SHP77 (cell line): Measurements from ENCODE around the gene ADIPOQ.
"Not testable (repeated sequence)": the region's sequence is repeated elsewhere in the genome, so short reads cannot be mapped to it uniquely, and the experiment has no call there.

Experiments used
- DNase-seq, 2 experiments: peaks; one replicate each; lab custom pipeline; 2025; lab: John Stamatoyannopoulos, UW

ADIPOQ gene

DNA sequence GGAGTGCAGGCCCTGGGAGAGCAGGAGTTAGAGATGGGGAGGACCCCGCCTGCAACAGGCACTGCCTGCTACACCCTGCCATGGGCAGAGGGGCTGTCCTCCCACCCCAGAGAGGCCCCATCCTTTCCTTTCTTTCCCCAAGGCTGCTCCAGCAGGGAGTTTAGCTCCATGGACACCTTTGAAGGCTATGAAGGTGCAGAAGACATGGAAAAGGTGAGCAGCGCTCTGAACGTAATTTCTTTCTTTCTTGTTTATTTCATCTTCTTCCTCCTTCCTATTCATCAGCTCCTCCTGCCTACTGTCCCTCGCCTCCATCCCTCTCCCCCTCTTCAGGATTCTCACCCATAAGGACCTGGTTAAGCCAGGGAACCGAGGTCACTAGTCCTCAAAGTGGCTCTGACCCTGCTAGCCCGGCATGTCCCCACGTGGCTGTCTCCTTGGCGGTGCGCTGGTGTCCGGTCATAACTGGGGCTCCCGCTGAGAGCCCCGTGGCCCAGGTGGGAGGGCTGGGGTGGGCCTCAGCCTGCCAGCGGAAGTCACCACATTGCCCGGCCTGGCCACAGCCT, 16.0 kb upstream of the ADIPOQ start:
- DNase-seq = no peak

DNA sequence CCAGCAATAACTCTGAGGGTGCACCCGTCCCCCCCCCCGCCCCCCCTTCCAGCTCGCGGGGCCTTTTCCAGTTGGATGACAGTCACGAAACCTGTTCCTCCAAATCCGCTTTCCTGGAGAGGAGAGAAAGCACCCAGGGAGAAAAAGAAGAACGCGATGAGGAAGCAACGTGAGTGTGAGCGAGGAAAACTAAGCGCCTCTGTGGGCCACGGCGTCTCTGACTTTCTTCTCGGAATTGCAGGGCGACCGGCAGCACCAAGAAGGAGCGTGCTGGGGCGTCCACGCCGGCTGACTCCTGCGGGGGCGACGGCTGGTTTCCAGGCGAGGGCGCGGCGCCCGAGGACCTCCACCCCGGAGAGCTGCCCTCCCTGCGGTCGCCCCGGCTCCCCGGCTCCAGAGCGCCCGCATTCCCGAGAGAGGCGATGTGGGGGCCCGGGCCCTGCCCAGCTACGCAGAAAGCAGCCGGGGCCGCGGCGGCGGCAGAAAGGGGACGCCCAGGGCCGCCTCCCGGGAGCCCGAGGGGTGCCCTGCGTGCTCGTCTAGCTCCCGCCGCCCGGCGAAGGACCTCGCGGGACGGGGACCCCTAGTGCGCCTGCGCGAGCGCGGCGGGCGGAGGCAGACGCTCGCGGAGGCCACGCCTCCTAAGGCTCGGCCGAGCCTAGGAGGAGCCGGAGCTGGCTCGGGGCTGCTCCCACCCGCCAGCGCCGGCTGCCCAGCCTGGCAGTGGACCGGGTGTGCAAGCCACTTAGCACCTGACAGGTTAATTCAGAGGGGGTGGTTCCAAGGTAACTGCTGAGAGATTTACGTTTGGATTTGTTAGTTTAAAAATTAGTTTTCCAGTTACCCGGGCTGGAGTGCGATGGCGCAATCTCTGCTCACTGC, 15.3 kb upstream of the ADIPOQ start:
- DNase-seq = peak; percentile 41 to 79

DNA sequence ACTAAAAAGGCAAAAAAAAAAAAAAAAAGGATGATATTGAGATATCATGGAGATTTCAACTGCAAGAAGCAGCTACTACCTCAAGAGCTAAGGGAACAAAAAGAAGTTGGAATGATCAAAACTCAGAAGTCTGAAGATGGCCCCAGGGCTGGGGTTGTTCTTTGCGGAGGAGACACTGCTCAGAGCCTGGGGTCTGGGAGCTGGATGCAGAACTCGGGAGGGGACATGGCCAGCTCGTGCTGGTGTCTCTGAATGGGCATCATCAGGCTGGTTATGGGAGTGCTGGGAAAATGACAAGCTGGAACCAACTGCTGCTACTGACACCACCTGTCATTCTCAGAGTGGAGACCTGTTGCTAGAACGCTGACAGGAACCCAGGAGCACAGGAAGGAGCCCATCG, 14.2 kb upstream of the ADIPOQ start:
- DNase-seq = no peak

DNA sequence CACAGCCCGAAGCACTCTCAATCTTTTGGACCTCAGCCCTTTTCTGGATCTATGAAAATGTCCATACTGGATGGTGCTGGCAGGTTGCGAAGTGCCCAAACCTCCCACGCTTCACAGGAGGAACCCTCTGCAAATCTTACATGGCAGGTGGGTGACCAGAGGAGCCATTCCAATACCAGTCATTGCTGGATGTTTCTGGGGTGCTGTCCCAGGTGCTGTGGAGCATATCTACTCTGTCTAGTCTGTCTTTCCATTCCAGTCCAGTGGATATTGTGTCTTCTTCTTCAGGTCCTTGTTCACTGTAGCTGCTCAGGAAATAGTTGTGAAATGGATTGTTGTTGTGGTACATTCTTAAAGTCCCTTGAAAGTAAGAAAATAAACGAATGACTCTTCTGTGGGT, 10.7 kb upstream of the ADIPOQ start:
- DNase-seq = no peak

DNA sequence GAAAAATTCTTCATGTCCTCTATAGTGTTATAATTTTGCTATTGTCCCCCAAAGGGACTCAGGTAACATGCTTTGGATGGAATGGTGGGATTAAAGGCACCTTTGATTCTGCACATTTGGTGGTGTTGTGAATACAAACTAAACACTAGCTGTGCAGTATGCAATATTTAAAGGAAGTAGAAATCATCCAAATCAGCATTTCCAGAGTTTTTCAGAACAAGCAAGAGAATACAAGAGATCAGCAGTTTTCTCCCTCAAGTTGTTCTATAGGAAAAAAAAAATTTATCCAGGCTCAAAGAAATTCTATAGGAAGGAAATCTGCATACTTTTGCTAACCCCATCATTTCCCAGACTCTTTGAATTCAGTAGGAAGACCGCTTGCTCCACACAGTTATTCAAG, 10.2 kb upstream of the ADIPOQ start:
- no peak for DNase-seq

DNA sequence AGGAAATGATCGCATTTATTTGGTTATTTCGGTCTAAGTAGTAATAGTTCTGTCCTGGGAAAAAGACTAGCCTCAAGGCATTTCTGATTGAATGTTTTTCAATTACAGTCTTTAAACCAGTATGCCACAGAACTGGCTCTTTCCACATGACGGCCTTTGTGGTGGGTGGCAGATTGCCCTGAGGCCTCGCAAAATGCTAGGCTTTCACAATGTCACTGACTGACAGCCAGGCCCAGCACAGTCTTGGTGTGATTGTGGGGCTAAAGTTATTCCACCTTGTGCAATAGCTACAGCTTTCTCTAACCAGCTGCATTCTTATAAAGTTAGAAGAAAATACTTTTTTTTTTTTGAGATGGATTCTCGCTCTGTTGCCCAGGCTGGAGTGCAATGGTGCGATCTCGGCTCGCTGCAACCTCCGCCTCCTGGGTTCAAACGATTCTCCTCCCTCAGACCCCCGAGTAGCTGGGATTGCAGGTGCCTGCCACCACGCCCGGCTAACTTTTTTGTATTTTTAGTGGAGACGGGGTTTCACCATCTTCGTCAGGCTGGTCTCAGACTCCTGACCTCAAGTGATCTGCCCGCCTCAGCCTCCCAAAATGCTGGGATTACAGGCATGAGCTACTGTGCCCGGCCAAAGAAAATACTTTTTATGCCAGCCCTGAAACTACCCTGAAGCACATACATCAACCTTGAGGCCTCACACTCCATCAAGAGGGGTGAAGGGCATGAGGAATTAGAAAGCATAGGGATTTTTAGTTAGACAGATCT, 2.5 kb upstream of the ADIPOQ start:
- DNase-seq = no peak

DNA sequence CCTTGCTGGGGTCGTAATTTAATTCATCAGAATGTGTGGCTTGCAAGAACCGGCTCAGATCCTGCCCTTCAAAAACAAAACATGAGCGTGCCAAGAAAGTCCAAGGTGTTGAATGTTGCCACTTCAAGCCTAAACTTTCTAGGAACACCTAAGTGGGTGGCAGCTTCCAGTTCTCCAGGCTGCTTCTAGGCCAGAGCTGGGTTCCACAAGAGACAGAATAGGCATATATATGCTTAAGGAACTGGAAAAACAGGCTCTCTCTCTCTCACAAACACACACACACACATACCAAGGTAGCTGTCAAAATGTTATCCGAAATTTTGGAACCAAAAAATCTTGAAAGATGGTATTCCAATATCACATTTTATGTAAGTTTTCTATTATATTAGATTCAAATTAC, 890 bp upstream of the ADIPOQ start:
- no peak for DNase-seq

DNA sequence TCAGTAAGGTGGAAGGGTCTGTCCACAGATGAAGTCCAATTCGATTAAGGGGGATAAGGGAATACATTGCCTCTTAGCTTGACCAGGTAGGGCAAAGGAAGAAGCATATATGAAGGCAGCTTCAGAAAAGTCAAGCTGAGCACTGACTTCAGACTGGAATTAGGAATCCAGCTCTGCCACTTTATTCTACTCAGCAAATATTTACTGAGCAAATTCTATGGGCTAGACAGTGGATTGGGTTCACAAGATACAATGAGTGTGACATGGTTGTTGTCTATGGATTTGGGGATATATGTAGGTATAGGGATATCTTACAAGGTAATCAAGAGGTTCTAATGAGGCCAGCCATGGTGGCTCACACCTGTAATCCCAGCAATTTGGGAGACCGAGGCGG, 526 bp downstream of the ADIPOQ start:
- DNase-seq = no peak

DNA sequence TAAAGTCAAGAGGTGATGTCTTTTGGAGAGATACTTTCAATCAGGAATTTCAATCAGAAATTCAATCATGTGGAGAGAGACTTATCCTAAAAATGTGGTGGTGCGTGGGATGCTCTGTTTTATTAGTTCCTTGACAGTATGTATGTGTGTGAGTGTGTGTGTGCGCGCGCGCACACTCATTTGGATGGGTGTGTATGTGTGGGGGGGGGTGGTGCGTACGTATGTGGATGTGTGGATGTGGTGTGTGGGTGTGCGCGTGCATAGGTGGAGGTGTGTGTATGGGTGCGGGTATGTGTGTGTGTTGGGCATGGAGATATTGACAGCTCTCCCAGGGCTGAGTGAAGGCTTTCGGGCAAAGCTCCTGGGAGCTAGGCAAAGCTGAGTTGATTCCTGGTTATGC, 2.4 kb downstream of the ADIPOQ start:
- DNase-seq = no peak

DNA sequence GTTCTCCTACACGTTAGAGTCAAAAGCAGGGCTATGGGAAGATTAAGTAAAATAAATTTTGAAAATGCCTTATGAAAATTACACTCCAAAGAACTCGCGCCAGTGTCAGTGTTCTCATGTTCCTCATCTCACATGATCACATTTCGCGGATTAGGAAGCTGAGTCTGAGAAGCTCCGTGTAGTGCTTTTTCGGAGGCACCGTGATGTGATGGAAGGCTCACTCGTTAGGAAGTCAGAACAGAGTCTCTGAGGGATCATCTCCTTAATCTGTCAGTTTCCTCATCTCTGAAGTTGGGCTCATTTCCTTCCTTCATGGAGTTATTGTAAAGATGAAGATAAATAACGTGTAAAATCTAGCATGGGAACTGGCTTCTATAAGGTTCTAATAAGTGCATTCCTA, 3.2 kb downstream of the ADIPOQ start:
- no peak for DNase-seq

DNA sequence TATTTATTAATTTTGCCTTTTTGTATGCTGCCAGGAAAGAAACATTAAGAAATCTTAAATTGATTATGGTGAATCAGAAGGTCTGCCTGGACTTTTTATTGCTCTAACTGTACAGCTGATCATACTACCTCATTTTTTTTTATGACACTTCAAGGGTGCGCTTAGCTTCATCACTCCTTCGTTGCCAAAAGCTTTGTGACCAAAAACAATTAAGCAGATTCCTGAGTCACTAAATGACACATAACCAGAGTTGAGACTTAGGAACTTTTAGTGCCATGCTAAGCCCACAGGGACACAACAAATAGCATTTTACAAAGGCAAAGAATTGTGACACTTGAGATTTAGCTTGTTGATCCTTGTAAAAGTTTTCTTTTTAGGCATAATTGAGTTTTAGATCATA, 4.9 kb downstream of the ADIPOQ start:
- no peak for DNase-seq

DNA sequence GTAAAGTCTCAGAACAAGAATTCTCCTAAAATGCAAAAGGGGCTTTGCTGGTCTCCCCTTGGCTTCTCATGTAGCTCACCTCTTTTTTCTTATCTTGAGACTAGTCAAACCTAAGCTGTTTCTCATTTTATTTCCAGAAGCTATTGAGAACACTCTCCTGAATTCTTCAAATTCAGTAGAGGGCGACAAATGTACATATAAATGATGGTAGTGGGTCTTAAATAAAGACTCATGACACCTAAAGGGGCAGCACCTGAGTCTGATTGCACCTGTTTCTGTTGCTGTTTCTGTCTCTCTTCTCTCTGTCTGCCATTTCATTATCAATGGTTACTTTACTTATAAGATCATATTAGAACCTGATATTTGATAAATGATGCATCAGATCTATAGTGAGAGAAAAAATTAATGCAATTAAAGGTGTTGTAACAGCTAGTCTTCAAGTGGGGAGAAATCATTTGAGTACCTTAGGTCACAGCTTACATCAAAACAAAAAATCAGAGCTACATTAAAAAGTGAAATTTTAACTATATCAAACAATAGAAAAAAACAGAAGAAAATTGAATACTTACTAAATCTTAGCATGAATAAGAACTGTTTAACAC, 7.0 kb downstream of the ADIPOQ start:
- peak in 1 of 2 experiments; percentile 27 for DNase-seq

DNA sequence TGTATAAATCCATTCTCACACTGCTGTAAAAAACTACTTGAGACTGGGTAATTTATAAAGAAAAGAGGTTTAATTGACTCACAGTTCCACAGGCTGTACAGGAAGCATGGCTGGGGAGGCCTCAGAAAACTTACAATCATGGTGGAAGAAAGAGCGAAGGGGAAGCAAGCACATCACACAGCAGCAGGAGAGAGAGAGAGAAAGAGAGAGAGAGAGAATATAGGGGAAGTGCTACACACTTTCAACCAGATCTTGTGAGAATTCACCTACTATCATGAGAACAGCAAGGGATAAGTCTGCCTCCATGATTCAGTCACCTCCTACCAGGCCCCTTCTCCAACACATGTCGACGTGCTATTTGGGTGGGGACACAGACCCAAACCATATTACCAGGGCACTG, 9.3 kb downstream of the ADIPOQ start:
- DNase-seq = not testable (repeated sequence)

DNA sequence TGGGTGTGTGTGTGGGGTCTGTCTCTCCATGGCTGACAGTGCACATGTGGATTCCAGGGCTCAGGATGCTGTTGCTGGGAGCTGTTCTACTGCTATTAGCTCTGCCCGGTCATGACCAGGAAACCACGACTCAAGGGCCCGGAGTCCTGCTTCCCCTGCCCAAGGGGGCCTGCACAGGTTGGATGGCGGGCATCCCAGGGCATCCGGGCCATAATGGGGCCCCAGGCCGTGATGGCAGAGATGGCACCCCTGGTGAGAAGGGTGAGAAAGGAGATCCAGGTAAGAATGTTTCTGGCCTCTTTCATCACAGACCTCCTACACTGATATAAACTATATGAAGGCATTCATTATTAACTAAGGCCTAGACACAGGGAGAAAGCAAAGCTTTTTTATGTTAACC, 10.5 kb downstream of the ADIPOQ start:
- no peak for DNase-seq

DNA sequence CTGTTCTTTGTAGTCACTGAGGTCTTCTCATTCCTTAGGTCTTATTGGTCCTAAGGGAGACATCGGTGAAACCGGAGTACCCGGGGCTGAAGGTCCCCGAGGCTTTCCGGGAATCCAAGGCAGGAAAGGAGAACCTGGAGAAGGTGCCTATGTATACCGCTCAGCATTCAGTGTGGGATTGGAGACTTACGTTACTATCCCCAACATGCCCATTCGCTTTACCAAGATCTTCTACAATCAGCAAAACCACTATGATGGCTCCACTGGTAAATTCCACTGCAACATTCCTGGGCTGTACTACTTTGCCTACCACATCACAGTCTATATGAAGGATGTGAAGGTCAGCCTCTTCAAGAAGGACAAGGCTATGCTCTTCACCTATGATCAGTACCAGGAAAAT, 11.6 kb downstream of the ADIPOQ start:
- DNase-seq = no peak

DNA sequence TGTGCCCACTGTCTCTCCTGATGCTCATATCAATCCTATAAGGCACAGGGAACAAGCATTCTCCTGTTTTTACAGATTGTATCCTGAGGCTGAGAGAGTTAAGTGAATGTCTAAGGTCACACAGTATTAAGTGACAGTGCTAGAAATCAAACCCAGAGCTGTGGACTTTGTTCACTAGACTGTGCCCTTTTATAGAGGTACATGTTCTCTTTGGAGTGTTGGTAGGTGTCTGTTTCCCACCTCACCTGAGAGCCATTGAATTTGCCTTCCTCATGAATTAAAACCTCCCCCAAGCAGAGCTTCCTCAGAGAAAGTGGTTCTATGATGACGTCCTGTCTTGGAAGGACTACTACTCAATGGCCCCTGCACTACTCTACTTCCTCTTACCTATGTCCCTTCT, 12.4 kb downstream of the ADIPOQ start:
- no peak for DNase-seq

DNA sequence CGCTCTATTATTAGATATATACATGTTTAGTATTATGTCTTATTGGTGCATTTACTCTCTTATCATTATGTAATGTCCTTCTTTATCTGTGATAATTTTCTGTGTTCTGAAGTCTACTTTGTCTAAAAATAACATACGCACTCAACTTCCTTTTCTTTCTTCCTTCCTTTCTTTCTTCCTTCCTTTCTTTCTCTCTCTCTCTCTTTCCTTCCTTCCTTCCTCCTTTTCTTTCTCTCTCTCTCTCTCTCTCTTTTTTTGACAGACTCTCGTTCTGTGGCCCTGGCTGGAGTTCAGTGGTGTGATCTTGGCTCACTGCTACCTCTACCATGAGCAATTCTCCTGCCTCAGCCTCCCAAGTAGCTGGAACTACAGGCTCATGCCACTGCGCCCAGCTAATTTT, 15.2 kb downstream of the ADIPOQ start:
- DNase-seq = no peak

DNA sequence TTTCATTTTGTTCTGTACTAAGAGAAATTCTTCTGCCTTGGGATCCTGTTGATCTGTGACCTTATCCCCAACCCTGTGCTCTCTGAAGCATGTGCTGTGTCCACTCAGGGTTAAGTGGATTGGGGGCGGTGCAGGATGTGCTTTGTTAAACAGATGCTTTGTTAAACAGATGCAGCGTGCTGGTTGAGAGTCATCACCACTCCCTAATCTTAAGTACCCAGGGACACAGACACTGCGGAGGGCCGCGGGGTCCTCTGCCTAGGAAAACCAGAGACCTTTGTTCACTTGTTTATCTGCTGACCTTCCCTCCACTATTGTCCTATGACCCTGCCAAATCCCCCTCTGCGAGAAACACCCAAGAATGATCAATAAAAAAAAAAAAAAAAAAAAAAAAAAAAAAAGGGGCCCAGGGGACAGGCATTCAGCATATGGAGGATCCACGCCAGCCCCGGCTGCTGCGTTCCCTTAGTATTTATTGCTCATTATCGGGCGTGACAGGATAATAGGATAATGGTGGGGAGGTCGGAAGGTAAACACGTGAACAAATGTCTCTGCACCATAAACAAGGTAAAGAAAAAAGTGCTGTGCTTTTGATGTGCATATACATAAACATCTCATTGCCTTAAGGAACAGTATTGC, 22.8 kb downstream of the ADIPOQ start:
- DNase-seq = not testable (repeated sequence)

DNA sequence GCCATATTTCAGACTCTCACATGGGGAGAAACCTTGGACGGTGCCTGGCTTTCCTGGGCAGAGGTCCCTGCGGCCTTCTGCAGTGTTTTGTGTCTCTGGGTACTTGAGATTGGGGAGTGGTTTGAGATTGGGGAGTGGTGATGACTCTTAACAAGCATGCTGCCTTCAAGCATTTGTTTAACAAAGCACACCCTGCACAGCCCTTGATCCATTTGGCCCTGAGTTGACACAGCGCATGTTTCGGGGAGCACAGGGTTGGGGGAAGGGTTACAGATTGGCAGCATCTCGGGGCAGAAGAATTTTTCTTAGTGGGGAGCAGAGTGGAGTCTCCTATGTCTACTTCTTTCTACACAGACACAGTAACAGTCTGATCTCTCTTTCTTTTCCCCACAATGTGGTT, 23.6 kb downstream of the ADIPOQ start:
- DNase-seq = not testable (repeated sequence)

DNA sequence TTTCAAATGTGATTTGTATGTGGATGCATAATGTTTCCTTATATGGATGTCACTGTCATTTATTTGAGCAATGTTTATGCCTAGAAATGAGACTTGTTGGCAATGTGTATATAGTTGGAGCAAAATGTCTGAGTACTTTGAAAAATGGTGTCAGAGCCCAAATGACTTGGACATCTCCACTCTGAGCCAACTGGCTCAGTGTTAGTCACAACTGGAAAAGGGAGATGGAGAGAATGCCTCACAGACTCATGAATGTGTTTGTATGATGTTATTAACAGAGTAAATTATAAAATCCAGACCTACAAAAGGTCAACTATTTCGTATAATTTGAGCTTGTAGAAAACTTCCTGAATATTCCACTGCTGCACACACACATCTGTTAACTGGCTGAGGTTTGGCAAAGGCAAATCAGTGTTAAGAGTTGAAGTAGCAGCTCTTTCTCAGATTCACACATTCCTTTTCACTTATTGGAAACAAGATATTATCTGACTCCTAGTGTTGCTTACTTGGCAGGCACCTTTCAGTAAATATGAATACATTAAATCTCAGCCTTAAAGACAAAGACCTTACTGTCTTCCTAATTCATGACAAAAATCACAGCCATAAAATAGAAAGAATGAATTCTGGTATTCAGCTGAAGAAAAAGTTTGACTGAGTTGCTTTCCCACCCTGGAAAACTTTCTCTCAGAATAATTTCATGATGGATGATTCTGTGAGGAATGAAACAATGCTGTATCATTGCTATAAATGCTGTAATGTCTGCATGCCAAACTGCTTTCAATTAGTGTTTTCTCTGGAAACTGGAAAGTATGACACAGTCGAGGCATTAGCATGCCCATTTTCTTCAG, 27.0 kb downstream of the ADIPOQ start:
- DNase-seq = no peak
